Panc1 (cell line): ENCODE measurements around the gene TGFBR1. TPM values are rescaled to one million over a fixed set of nuclear protein-coding genes. Genes with fewer than 3 reads are reported as not detected.

Source experiments
- ATAC-seq: fragments of 200-7000 bp; cut with Tn5 transposase; 2 replicates; pipeline ENCODE4 v1.9.1; 2020; ENCODE audit warnings: mild to moderate bottlenecking, moderate library complexity
- BruUV-seq: library from RNA; stranded (reverse); fragments of 400-500 nt; replicated peaks from 2 replicates; lab custom pipeline; 2021; lab: Mats Ljungman, UMichigan
- CTCF ChIA-PET: fragments of 300-600 bp; sonication (Branson Sonifier 250); formaldehyde crosslinking; loops from one replicate; lab custom pipeline; 2022; ENCODE audit warnings: antibody characterized with exemption; lab: Charles Lee
- POLR2A ChIA-PET: fragments of 300-600 bp; sonication (Branson Sonifier 250); formaldehyde crosslinking; loops from one replicate; lab custom pipeline; 2022; ENCODE audit warnings: antibody characterized with exemption; lab: Charles Lee
- DNase-seq: peaks from one replicate; pipeline ENCODE4 v3.0.0-alpha.2; 2010; ENCODE audit warnings: low read depth, low spot score
- H3K27ac ChIP-seq: 2 replicates; pipeline ENCODE4 v1.5.1; 2011; ENCODE audit warnings: mild to moderate bottlenecking, low read length, inconsistent platforms
- H3K27me3 ChIP-seq: fragments of 200-500 bp; sonication (Bioruptor generic); 2 replicates; pipeline ENCODE4 v1.6.0; 2014; ENCODE audit warnings: low read length, inconsistent platforms; ENCODE audit not compliant: control insufficient read depth, insufficient read depth
- H3K36me3 ChIP-seq: fragments of 200-500 bp; sonication (Bioruptor generic); 2 replicates; pipeline ENCODE4 v1.5.1; 2014; ENCODE audit warnings: inconsistent platforms, mild to moderate bottlenecking, low read length, moderate library complexity; ENCODE audit not compliant: control insufficient read depth, insufficient read depth
- H3K4me1 ChIP-seq: 2 replicates; pipeline ENCODE4 v1.5.1; 2011; ENCODE audit warnings: inconsistent platforms, mild to moderate bottlenecking, low read length, moderate library complexity; ENCODE audit not compliant: control insufficient read depth, insufficient read depth
- H3K4me3 ChIP-seq, 2 experiments: 2 replicates each; pipeline ENCODE4 v1.5.1; 2011 to 2012; ENCODE audit warnings: low read depth in 2 of 2, low read length in 2 of 2, mild to moderate bottlenecking in 2 of 2, inconsistent platforms in 1 of 2, moderate library complexity in 1 of 2
- H3K9me3 ChIP-seq: fragments of 200-500 bp; sonication (Bioruptor generic); 2 replicates; pipeline ENCODE4 v1.5.1; 2014; ENCODE audit warnings: low read depth, mild to moderate bottlenecking, inconsistent platforms, low read length, moderate library complexity; ENCODE audit not compliant: control insufficient read depth, insufficient read depth
- CTCF ChIP-seq: fragments of 450-650 bp; IDR thresholded peaks from 2 replicates; pipeline ENCODE4 v1.5.1; 2017; ENCODE audit warnings: mild to moderate bottlenecking
- POLR2AphosphoS5 ChIP-seq: IDR thresholded peaks from 2 replicates; pipeline ENCODE4 v1.6.1; 2012; ENCODE audit warnings: mild to moderate bottlenecking, low read depth, low read length, moderate library complexity
- REST ChIP-seq, 2 experiments: IDR thresholded peaks; 2 replicates each; pipeline ENCODE4 v1.6.1; 2011 to 2012; ENCODE audit warnings: low read depth in 2 of 2, control low read depth in 1 of 2, low read length in 1 of 2, mild to moderate bottlenecking in 1 of 2, moderate library complexity in 1 of 2; ENCODE audit not compliant: insufficient read depth in 1 of 2
- SIN3A ChIP-seq: IDR thresholded peaks from 2 replicates; pipeline ENCODE4 v1.6.1; 2012; ENCODE audit warnings: low read depth, mild to moderate bottlenecking, low read length, moderate library complexity, borderline replicate concordance; ENCODE audit not compliant: insufficient read depth
- TCF7L2 ChIP-seq: IDR thresholded peaks from 2 replicates; pipeline ENCODE4 v1.6.1; 2011; ENCODE audit warnings: mild to moderate bottlenecking, low read depth, low read length, inconsistent platforms
- in situ Hi-C: cut with HindIII; loops from 2 replicates; pipeline ENCODE4 v1.10.0; 2016; ENCODE audit warnings: low sequenced_read_pairs, low pct_unique_long_range_greater_than_20kb
- intact Hi-C: fragments of 100-400 bp; cut with micrococcal nuclease; formaldehyde crosslinking; loops from one replicate; pipeline ENCODE4 v1.10.0; 2022; ENCODE audit not compliant: unreplicated experiment
- total RNA-seq: library from RNA; stranded (reverse); gene quantifications from one replicate; pipeline ENCODE4 v1.2.1, GENCODE V29; 2021; ENCODE audit not compliant: unreplicated experiment

TGFBR1 gene
- total RNA-seq, 1 experiment from 2014 or later, result 22.2 TPM

GRCh38 chr9:99135456-99135855 lies 30.5 kb downstream of the TGFBR1 start:
- H3K36me3 ChIP-seq, result no peaks in the 10 kb centered on the region
- TF ChIP-seq SIN3A (no peak), CTCF (no peak), TCF7L2 (no peak), POLR2AphosphoS5 (no peak), REST (IDR thresholded peaks at IDR 0.05; ENCODE audit: insufficient read depth in 1 of 2, low read depth in 2 of 2, low read length in 1 of 2) (no peak)
- BruUV-seq, result no TSS peak
- ATAC-seq (no peak), DNase-seq (no peak)
- H3K27me3 ChIP-seq, result no peaks in the 10 kb centered on the region
- ChIA-PET CTCF (interaction anchor here (0.6 kb wide), 1 partner anchor 15 kb away, joined by 5 read pairs; no protein-coding TSS in a partner anchor), POLR2A (no interaction called here)
- H3K9me3 ChIP-seq, result no peaks in the 10 kb centered on the region
- in situ Hi-C loops, result no loop called here
- H3K4me3 ChIP-seq, result no peak overlapping the region
- intact Hi-C loops, result no loop called here
- H3K4me1 ChIP-seq, result no peaks in the 10 kb centered on the region
- no peak overlapping the region for H3K27ac ChIP-seq

GRCh38 chr9:99137225-99137624 lies 32.3 kb downstream of the TGFBR1 start:
- no peaks in the 10 kb centered on the region for H3K9me3 ChIP-seq
- BruUV-seq, result no TSS peak
- H3K27ac ChIP-seq, result no peak overlapping the region
- in situ Hi-C loops, result no loop called here
- POLR2A ChIA-PET, result no interaction called here
- no peaks in the 10 kb centered on the region for H3K36me3 ChIP-seq
- H3K27me3 ChIP-seq, result no peaks in the 10 kb centered on the region
- intact Hi-C loops, result no loop called here
- no peak overlapping the region for H3K4me3 ChIP-seq
- DNase-seq, result no peak
- no peak for TF ChIP-seq CTCF
- TF ChIP-seq SIN3A, result no peak
- no peak for TF ChIP-seq TCF7L2
- CTCF ChIA-PET, result no interaction called here
- H3K4me1 ChIP-seq, result no peaks in the 10 kb centered on the region
- no peak for ATAC-seq
